GM12864 (cell line): ENCODE results near the gene RPL7A.
A peak's percentile ranks its signal among the peaks of the same experiment; 100 is the strongest.

ENCODE experiments used
- DNase-seq: peaks from one replicate; pipeline ENCODE4 v3.0.0-alpha.2; 2011; ENCODE audit warnings: low read depth
- H3K4me3 ChIP-seq: 2 replicates; pipeline ENCODE4 v1.5.1; 2011; ENCODE audit warnings: mild to moderate bottlenecking, low read depth, low read length, control low read depth
- TF ChIP-seq, protein P1 (sequence below): IDR thresholded peaks from 2 replicates; pipeline ENCODE4 v1.5.1; 2011; ENCODE audit warnings: low read depth, mild to moderate bottlenecking, moderate library complexity, low read length, control low read depth, inconsistent platforms; ENCODE audit errors: missing control alignments

The RPL7A gene

DNA sequence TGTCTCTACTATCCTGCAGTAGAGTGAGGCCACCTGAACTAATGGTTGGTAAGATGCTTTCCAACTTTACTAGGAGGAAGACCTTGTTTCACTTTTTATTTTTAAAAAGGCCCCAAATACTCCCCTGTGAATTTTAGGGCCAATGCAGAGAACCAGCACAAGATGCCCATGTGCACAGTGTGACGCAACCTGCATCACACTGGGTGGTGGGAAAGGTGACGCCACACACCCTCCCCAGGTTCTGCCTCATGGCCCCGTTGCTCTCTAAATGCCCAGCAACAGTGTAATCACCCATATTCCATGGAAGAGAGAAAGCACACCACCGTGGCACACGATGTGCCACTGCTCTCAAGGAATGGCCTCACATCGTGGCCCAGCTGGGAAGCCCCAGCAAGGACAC is 21.4 kb downstream of the RPL7A start:
- no peak overlapping the region for H3K4me3 ChIP-seq
- no peak for DNase-seq
- TF ChIP-seq, protein P1, sequence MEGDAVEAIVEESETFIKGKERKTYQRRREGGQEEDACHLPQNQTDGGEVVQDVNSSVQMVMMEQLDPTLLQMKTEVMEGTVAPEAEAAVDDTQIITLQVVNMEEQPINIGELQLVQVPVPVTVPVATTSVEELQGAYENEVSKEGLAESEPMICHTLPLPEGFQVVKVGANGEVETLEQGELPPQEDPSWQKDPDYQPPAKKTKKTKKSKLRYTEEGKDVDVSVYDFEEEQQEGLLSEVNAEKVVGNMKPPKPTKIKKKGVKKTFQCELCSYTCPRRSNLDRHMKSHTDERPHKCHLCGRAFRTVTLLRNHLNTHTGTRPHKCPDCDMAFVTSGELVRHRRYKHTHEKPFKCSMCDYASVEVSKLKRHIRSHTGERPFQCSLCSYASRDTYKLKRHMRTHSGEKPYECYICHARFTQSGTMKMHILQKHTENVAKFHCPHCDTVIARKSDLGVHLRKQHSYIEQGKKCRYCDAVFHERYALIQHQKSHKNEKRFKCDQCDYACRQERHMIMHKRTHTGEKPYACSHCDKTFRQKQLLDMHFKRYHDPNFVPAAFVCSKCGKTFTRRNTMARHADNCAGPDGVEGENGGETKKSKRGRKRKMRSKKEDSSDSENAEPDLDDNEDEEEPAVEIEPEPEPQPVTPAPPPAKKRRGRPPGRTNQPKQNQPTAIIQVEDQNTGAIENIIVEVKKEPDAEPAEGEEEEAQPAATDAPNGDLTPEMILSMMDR, result no peak

DNA sequence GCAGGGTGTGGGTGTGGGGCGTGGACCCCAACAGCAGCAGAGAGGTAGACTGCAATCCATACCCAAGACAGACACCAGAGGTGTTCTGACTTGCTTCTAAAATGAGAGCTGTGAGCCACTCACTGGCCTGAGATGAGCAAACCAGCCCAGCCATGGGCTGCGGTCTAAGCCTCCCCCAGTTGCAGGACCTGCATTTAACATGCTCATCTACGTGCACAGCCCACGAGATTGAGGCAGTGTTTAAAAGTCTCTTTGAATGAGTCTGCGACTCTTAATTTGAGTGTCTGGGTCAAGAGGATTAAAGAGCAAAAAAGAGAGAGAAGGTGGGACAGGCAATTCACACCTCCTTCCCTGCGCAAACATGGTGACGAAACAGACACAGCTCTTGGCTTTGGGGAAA is 21.9 kb downstream of the RPL7A start:
- TF ChIP-seq, protein P1, result no peak
- no peak for DNase-seq
- no peak overlapping the region for H3K4me3 ChIP-seq

DNA sequence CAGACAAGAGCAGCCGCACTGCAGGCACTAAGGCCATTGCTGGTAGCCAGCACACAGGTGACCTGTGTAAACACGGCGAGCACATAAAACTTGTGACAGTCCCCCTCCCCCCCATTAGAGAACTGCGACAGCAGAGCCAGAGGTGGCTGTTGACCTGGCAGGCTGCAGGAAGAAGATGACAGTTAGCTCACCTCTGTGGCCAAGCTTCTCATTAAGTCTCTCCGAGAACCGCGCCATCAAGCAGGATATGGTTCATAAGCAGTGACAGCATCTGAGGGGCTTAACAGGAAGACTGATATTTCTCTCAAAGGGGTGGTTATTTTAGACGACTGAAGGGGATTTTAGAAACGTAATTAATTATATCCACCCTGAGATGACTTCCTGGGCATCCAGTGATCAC is 22.7 kb downstream of the RPL7A start:
- no peak for DNase-seq
- no peak overlapping the region for H3K4me3 ChIP-seq
- TF ChIP-seq, protein P1, result no peak

DNA sequence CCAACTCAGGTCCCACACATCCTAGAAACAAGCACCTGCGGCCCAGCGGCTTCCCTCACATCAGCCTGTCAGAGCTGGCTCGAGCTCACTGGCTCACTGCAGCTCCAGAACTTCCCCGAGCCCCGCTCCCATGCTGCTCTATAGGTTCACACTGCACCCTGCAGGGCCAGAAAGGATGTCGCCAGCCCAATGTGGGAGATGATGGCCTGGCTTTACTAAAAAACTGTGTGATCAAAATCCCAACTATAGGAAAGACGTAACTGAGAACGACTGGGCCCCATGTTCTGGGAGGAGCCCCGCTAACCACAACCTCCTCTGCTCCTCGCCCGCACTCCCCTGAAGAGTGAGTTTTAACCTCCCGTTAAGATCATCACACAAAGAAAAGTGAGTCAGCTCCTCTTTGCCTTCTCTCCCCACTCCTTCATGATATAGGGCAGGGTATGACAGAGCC is 23.3 kb downstream of the RPL7A start:
- no peak overlapping the region for H3K4me3 ChIP-seq
- no peak for DNase-seq
- TF ChIP-seq, protein P1, result peak; percentile 14

DNA sequence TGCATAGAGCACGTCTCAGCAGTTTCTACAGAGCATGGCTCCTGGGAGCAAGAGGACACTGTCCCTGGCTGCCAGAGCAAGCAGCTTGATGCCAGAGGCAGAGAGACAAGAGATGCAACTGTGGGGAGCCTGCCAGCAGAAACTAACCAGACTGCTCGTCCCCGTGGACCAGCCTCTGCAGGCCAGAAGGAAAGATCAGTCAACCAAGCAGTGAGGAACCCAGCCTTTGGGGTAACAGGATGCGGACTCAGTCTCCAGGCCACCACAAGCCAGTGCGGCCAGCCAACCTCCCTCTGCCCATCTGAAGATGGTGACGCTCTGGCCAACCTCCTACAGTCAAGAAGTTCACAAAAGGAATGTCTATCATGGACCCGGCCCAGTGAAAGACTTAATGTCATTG is 24.1 kb downstream of the RPL7A start:
- H3K4me3 ChIP-seq, result no peak overlapping the region
- DNase-seq, result no peak
- TF ChIP-seq, protein P1, result no peak

DNA sequence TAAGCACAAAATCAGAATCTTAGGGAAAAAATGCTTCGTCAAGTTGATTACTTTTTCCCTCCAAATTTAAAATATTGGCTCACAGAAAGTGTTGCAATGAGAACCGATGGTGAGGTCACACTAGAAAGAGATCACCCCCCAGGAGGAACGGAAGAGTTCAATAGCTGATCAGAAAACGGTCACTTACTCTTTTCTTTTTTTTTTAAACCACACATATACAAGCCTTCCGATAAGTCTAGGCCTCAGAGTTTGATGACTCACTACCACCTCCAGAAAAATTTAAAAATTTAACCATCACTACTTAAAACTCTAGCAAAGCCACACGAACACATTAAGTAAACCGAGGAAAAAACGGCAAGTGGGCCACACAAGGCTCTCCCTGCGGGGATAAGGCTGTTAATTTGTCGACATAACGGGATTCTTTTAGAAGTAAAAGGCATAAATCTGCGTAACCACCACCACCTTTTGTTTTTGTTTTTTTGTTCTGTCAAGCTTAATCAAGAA is 26.6 kb downstream of the RPL7A start:
- no peak for DNase-seq
- H3K4me3 ChIP-seq, result peak overlapping the region; percentile 89
- TF ChIP-seq, protein P1, result no peak

DNA sequence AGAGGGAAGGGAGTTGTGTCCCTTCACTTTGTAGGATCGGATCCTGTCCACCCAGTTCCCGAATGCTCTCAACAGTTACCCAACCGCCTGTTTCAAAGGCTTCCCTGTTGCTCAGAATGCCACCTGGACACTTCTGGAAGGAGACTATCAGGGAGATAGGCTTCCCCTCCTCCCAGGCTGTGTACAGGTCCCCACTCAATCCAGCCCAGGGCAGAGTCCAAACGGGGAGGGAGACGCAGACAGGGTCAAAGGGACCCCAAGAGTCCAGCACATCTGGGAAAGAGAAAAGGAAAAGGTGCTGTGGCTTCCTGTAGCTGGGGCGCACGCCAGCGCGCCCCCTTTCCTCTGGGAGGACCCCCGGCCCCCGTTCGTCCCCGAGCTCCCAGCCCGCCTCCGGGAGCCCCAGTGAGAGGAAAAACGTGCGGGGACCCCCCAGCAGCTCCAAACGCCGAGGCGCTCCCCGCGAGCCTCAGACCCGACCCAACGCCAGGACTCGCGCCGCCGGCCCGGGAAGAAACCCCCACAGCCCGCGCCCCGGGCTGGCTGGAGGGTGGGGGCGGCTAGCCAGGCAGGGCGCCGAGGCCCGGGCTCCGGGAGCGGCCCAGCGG is 27.2 kb downstream of the RPL7A start:
- H3K4me3 ChIP-seq, result peak overlapping the region; percentile 89
- DNase-seq, result no peak
- TF ChIP-seq, protein P1, result no peak
